GM18951 (cell line): ENCODE results near the gene UBASH3B.

ENCODE experiments used
- POLR2A ChIP-seq: IDR thresholded peaks from 4 replicates; pipeline ENCODE4 v1.6.1; 2011; ENCODE audit warnings: mild to moderate bottlenecking; ENCODE audit not compliant: insufficient read length, insufficient read depth; ENCODE audit errors: extremely low read depth
- in situ Hi-C: fragments of 300-500 bp; cut with MboI; formaldehyde crosslinking; loops from one replicate; pipeline ENCODE4 v1.12.0; 2022; ENCODE audit warnings: low sequenced_read_pairs, mixed read lengths, inconsistent platforms; ENCODE audit not compliant: unreplicated experiment

Gene UBASH3B

DNA sequence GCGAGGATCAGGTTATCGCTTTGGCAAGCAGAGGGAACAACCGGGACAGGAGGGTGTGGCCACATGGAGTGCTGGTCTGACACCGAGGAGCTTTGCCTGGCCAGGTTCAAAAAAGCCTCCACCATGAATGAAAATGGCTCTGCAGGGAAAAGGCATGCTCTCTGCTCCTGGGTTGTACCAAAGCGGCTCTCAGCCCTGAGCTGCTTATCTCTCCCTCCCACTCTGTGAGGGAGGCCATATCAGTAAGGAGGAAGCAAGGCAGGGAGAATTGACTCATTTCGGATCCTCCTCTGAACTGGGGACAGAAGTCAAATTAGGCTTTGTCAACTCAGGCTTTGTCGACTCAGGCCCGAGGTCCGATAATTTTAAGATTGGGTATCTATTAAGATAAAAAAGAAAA lies 99.9 kb downstream of the UBASH3B start:
- in situ Hi-C loops, result loop anchor here (10.0 kb wide), 1 partner anchor 121 kb away; no protein-coding TSS in a partner anchor
- no peak for TF ChIP-seq POLR2A

DNA sequence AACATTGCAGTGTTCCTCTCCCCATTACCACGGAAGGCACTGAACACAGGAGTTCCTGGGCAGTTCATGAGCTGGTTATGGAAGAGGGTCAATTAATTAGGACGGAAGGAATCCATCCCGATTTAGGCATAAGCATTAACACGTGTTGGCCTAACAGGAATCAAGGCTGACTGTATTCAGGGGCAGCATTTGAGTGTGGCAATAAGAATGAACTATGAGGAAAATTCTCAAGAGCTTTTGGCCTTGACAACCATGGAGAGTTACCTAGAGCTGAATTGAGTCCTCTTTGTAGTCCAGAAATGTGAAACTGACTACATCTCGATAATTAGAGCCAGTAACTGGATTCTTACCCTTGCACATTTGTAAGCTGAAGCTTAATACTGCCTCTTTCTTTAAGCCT lies 100.4 kb downstream of the UBASH3B start:
- TF ChIP-seq POLR2A, result no peak
- in situ Hi-C loops, result loop anchor here (10.0 kb wide), 1 partner anchor 121 kb away; no protein-coding TSS in a partner anchor

DNA sequence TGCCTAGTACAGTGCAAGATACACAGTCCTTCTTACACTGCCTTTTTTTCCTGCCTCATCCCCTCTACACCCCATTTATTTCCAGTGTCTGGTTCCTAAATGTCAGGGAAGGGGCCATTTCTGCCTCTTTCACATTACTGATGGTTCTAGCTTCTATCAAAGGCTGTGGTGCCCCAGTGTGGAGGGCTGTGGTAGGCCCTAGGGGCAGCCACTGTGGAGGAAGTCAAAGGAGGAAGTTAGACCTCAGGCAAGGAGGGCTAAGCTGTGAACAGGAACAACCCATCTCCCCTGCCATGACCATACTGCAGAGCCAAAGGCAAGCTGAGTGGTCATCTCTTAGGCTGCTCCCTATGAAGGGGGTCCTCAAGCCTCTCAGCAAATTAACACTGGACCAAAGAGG lies 100.9 kb downstream of the UBASH3B start:
- no peak for TF ChIP-seq POLR2A
- in situ Hi-C loops, result loop anchor here (10.0 kb wide), 1 partner anchor 122 kb away; no protein-coding TSS in a partner anchor

DNA sequence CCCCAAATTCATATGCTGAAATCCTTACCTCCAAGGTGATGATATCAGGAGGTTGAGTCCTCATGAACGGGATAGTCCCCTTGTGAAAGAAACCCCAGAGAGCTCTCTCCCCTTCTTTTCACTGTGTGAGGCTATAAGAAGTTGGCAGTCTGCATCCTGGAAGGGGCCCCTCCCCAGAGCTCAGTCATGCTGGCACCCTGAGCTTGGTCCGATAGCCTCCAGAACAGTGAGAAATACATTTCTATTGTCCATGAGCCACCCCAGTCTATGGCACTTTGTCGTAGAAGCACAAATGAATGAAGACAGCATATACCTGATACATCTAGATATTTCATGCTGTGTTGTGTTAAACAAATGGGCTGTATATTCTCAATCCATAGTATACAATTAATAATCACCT lies 101.7 kb downstream of the UBASH3B start:
- in situ Hi-C loops, result loop anchor here (10.0 kb wide), 1 partner anchor 122 kb away; no protein-coding TSS in a partner anchor
- TF ChIP-seq POLR2A, result no peak

DNA sequence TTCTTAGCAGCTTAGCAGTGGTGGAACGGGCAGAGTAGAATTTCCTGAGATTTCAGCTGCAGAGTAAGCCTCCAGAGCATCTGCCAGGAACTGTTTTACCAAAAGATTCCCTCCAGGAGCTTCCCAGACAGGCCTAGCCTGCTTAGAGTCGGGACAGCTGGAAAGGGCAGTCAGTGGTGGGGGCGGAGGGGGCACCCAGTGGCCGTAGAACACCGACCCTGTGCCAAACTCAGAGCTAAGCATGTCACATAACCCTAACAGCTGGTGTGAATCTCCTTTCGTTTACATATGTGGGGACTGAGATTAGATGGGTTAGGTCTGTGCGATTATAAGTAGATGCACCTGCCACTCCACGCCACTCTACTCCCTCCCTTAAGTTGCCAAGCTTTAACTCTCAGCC lies 102.8 kb downstream of the UBASH3B start:
- in situ Hi-C loops, result loop anchor here (10.0 kb wide), 1 partner anchor 124 kb away; no protein-coding TSS in a partner anchor
- TF ChIP-seq POLR2A, result no peak

DNA sequence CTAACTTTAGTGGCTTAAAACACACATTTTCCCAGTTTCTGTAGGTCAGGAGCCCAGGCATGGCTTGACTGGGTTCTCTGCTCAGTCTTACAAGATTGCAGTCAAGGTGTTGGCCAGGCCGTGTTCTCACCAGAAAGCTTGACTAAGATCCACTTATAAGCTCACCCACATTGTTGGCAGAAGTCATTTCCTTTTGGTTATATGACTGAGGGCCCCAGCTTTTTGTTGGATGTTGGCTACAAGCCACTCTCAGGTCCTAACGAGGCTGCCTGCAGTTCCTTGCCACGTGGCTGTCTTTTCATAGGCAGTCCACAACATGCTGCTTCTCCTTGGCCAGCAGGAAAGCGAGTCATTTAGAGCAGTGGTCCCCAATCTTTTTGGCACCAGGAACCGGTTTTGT lies 103.5 kb downstream of the UBASH3B start:
- TF ChIP-seq POLR2A, result no peak
- in situ Hi-C loops, result loop anchor here (10.0 kb wide), 1 partner anchor 124 kb away; no protein-coding TSS in a partner anchor

DNA sequence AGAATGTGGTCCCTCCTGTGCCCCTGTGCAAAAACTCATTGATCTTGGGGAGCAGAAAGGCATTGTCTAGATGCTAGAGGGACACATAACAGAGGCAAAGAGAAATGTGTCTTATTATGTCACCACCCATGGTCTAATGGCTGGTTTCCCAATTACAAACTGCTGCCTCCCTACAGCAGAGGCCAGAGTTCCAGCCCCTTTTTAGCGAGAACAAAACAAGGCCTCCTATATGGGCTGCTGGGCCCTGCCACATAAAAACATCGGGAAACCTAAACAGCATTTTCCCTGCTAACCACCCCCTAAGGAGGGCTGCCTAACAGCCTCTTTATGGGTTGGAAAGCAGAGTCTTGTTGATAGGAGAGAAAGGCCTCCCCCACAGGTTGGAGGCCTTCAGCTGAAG lies 107.6 kb downstream of the UBASH3B start:
- in situ Hi-C loops, result no loop called here
- TF ChIP-seq POLR2A, result no peak

DNA sequence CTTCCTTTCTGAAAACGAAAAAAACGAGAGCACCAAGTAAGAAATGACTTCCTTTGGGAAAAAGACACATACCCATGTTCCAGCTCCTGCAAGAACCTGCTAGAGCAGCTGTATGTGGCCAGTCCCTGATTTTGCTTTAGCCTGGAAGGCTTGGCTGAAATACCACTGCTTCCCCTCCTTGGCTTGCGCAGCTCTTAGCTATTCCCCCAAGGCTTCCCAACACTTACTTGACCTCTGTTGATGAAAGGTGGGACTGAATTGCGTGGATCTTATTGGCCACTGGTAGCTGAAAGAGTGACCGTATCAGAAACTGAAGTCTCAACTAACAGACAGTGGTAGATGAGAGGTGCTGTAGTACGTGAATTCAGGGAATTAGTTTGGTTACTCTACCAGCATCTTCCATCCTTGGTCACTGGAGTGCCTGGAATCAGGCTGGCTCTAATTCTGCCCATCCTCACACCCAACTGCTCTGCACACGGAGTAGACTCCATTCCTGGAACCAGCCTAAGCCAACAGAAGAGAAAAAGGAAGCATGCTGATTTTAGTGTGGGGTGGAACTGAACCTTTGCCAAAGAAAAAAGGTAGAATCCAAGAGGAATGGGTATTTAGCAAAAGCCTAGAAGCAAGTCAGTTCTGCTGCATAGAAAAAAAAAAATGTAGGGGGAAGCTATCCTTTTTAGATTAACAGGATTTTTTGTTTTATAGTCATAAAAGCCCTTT lies 109.0 kb downstream of the UBASH3B start:
- no peak for TF ChIP-seq POLR2A
- in situ Hi-C loops, result no loop called here

DNA sequence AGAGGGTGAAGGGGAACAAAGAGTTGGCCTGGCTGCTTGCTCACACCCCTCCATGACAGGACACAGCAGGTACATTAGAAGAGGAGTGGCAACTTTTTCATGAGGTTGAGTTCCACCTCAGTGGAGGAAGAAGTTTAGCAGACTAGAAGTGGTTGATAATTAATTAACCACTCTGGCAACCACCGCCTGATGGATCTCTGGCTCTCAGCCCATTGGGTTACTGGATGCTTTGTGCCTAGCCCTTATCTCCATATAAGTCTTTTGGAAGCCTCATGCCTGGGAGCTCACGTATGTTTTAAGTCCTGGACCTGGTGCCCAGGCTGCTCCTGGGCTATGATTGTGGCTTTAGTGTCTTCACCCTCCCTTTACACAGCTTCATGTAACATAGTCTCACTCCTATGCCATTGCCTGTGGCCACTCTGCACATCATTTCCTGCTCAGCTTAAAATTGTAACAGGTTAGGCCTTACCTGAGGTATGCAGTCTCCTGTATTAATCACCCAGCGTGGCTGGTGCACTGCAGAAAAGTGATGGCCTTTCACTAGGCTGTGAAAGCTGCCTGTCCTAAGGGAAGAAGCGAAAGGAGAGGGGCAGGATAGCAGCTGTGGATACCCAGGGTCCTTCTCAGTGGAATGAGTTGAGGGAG lies 110.1 kb downstream of the UBASH3B start:
- in situ Hi-C loops, result no loop called here

DNA sequence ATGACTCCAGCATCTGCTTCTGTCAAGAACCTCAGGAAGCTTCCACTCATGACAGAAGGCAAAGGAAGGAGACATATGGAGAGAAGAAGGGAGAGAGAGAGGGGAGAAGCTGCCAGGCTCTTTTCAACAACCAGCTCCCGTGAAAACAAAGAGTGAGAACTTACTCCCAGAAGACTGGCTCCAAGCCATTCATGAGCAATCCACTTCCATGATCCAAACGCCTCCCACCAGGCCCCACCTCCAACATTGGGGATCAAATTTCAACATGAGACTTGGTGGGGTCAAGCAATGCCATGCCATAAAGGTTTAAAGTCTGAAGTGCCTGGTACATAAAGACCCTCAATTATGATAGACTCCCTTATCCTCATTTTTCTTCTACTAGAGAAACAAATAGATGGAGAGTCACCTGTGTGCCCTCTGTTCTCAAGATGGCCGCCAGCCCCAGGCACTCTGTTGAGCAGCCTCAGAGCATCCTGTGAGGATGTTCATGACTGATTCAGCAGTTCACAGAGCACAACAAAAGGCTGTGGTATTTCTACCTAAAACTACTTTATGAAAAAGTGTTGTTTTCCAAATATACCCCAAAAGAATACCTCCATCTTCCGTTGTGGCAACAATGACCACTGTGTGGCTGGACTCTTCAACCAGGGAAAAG lies 113.7 kb downstream of the UBASH3B start:
- in situ Hi-C loops, result no loop called here
- no peak for TF ChIP-seq POLR2A

More for the DNA sequence above, 110.1 kb downstream of the UBASH3B start:
- no peak for TF ChIP-seq POLR2A

DNA sequence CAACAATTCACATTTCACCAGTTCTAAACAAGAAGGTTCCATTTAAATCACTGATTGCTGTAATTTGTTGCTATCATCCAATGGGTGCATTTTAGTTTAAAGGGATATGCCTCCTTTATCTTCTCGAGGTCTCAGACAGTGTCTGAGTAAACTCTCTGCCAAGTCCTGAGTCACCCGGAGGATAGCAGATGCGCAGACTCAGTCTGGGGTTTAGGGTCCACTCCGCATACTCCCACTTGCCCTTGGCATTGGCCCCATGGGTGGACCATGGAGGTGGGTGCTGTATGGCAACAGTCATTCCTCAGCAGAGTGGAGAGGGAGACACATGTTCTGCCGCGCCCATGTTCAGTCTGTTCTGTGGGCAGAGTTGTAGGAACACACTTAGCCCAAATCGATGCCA lies 117.4 kb downstream of the UBASH3B start:
- in situ Hi-C loops, result no loop called here
- no peak for TF ChIP-seq POLR2A

DNA sequence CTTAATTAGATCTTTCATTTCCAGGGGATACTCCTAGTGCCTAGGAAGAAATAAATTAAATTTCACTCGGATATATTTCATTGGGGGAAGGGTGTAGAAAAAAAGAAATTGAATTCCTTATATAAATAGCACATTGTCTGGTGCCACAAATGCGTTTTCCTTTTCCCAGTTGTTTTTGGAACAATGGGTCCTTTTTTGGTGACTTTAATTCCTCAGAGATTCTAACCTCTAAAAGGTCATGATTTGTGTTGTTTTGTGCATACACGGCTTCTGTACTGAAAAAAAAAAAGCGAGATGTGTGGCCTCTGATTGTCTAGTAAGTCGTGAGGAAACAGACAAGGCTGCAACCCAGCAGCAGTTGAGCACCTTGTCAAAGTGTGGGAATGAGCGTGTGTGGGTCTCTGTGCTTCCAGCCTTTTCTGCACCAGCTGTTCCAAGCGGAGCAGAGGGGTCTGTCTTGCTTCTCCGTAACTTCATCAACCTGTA lies 118.3 kb downstream of the UBASH3B start:
- TF ChIP-seq POLR2A, result no peak
- in situ Hi-C loops, result no loop called here

DNA sequence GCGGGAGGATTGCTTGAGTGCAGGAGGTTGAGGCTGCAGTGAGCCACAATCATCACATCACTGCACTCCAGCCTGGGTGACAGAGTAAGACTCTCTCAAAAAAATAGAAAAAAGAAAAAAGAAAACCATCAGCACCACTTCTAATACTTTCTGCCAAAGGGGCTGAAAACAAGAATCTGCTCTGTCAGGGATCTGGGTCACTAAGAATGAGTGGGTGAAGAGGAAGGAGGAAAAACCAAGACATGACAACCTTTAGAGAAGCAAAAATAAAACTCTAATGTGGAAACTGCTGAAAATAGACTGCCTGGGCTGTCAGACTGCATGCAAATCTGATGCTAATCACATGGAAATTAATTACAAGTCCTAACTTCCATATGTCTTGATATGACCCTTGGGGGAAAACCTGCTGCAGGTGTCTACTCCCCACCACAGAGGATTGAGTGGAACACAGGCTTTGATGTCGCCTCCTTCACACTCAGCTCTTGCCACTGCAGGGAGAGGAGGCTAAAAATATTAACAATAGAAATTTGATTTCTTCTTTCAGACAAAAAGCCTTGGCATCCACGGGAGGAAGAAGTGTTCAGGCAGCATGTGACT lies 120.3 kb downstream of the UBASH3B start:
- TF ChIP-seq POLR2A, result no peak
- in situ Hi-C loops, result no loop called here

DNA sequence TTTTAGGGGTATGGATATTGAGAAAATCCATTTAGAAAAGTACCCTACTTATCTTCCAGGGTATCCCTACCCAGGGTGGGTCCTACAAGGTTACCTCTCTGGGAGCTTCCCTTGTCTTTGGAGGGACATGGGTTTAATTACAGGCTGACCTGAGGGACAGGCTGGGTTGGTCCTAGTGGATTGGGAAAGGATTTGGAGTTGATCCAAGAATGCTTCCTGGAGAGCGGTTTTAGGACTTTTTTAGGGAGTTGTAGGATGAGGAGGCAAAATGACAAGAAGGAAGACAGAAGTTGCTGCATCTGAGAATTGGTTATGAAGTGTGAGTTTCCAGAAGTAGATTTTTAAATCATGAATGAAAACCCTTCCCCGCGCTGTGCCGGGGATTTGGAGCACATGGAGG lies 121.0 kb downstream of the UBASH3B start:
- TF ChIP-seq POLR2A, result no peak

More for the DNA sequence above, 121.0 kb downstream of the UBASH3B start:
- in situ Hi-C loops, result no loop called here
